GM18873 (cell line): ENCODE measurements around the gene MZT2A.
A peak's percentile ranks its signal among the peaks of the same experiment; 100 is the strongest.
"Not testable (repeated sequence)": the region's sequence is repeated elsewhere in the genome, so short reads cannot be mapped to it uniquely, and the experiment has no call there.

ENCODE experiments used
- ATAC-seq: cut with Tn5 transposase; IDR thresholded peaks from one replicate; pipeline ENCODE4 v1.9.1; 2021; ENCODE audit warnings: mild to moderate bottlenecking, moderate library complexity, moderate number of reproducible peaks; ENCODE audit not compliant: unreplicated experiment, low FRiP score

Gene MZT2A, protein sequence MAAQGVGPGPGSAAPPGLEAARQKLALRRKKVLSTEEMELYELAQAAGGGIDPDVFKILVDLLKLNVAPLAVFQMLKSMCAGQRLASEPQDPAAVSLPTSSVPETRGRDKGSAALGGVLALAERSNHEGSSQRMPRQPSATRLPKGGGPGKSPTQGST

DNA sequence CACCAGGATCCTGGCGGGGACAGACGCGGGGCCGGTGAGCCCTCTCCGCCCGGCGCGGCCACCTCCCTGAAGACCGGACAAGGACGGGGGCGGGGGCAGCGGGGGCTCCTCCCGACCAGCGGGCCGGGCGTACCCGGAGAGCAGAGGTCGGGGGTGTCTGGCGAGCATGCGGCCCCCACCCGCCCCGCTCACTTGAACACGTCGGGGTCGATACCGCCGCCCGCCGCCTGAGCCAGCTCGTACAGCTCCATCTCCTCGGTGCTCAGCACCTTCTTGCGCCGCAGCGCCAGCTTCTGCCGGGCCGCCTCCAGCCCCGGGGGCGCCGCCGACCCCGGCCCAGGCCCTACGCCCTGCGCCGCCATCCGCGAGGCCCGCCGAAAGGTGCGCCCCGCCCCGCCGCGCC is at the start of gene MZT2A:
Gene MZT2A (minus strand): TSS at position 383 of the 403 bp plus-strand sequence. CDS start 21 bp downstream, at position 362.
- peak; percentile 20 for ATAC-seq

DNA sequence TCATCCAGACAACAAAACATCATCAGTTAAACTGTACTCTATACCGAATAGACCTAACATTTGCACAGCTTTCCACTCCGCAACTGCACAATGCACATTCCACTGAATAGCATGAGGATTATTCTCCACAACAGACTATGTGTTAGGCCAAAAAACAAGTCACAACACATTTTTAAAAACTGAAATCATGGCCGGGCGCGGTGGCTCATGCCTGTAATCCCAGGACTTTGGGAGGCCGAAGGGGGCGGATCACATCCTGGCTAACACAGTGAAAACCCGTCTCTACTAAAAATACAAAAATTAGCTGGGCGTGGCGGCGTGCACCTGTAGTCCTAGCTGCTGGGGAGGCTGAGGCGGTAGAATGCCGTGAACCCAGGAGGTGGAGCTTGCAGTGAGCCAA is 46.7 kb upstream of the MZT2A start:
- not testable (repeated sequence) for ATAC-seq

DNA sequence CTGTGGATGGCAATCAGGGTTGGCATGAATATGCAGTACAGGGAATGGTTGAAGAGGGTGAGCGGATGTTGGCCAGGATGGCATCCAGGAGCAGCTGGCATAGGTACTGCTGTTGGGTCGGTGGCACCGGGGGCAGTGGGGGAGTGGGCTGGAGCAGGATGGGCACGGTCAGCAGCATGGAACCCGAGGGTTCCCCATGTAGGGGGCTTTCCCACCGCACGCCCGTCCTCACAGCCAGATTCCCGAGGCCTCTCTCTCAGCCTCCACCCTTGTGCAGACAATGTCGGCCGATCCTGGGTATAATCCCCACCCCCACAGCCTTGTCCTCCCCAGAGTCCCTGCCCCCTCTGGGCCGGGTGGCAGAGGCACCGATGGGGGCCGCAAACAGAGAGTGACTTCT is 44.6 kb upstream of the MZT2A start:
- not testable (repeated sequence) for ATAC-seq

DNA sequence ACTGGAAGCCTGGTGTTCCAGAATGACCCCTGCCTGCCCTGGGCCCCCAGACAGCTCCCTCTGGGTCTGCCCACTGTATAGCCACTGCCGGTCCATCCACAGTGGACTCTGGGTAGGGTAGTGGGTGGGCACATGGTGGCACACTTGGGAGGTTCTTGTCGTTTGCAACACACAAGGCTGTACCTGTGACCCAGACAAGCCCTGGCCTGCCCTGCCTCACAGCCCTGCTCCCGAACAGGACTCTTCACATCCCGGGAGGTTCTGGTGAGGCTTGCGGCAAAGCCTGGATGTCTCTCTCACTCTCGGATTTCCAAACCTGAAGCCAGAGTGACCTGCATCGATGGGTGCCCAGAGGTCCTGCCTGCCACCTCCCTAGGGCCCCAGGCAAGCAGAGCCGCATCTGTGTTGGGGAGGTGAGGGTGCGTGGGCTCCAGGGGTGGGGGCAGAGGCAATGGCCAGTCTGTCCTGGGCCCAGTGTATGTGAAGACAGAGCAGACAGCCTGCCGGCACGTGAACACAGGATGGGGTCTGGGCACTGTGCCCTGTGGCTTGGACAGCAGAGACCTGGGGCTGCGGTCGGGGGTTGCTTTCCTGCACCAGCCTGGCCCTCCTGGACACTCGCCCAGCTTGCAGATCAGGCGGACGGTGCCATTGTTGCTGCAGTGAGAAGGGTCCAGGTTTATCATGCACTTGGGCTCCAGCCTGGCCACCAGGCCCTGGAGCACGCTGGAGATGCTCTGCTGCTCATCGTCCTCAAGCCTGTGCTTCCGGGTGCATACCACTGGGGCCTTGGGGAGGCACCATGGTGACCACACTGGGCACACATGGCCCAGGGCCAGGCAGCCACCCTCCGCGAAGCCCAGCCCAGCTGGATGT is 44.0 kb upstream of the MZT2A start:
- ATAC-seq, result not testable (repeated sequence)

DNA sequence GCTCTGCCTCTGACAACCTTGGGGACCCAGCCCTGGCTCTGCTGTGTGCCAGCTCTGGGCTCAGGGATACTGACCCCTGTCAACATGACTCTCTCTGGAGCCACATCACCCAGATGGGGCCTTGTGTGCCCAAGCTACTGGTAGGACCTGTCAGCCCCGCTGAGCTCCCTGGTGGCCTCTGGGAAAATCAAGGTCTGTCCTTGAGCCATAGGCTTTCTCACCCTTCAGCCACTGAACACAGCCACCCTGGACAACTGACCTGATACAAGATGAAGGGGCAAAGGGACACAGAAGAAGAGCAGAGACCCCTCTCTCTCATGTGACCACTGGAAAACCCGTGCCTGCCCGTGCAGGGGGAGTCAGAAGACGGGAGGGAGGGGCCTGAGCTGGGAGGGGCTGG is 43.3 kb upstream of the MZT2A start:
- ATAC-seq, result no peak

DNA sequence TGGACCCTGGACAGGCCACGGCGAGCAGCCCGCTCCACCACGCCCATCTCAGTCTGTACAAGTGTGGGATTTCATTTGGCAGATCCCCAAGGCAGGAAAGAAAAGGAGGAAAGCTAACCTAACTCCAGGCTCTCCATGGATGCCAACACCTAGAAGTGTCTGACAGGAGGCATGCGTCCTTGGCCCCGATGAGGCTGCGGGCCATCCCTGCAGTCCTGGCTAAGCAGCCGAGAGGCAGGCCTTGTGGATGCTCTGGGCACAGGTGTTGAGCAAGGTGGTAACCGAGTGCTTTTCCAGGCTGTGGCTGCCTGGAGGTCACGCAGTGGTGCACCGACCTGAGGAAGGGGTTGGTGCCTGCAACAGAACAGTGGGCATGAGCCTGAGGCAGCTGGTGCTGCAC is 42.8 kb upstream of the MZT2A start:
- ATAC-seq, result not testable (repeated sequence)

DNA sequence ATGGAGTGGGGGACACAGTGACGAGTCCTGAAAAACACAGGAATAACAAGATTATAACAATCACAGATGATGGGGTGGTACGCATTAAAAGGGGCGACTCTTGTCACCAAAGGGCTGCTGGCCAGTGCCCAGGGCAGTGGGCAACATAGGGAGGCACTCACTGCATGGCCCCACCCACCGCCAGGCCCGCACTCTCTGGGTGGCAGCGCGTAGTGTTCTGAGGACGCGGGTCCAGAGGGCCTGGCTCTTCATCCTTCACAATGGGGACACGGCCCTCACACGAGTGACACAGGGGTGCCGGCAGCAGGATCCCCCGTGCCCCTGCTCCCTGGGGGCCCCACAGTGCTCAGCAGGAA is 42.1 kb upstream of the MZT2A start:
- ATAC-seq, result not testable (repeated sequence)

DNA sequence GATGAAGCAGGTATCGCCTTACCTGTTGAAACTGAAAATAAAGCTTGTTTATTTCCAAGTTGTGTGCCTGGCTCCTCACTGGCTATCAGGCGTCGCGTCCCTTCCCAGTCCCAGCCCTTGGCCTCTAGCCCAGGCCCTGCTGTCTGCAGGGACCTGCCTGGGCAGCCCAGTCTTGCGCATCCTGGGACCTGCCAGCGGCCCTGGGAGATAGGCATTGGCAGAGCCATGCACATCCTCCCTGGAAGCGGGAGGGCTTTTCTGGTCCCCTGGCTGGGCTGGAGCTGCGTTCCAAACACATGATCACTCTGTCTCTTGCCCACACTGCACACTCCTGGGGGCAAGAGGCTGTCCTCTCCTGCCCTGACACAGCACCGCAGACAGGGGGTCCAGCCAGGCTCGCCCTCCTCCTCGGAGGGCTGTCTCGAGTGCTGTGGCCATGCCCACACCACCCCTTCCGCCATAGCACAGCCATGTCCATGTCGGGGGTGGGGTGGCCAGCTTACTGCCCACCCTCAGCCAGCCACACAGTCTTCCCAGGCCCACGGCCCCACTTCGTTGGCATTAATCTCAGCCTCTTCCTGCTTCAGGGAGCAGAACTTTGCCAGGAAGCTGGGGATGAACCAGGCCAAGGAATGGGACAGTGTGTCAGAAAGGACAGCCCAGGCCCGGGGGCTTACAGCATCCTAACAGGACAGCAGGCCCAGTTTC is 41.6 kb upstream of the MZT2A start:
- ATAC-seq, result not testable (repeated sequence)

DNA sequence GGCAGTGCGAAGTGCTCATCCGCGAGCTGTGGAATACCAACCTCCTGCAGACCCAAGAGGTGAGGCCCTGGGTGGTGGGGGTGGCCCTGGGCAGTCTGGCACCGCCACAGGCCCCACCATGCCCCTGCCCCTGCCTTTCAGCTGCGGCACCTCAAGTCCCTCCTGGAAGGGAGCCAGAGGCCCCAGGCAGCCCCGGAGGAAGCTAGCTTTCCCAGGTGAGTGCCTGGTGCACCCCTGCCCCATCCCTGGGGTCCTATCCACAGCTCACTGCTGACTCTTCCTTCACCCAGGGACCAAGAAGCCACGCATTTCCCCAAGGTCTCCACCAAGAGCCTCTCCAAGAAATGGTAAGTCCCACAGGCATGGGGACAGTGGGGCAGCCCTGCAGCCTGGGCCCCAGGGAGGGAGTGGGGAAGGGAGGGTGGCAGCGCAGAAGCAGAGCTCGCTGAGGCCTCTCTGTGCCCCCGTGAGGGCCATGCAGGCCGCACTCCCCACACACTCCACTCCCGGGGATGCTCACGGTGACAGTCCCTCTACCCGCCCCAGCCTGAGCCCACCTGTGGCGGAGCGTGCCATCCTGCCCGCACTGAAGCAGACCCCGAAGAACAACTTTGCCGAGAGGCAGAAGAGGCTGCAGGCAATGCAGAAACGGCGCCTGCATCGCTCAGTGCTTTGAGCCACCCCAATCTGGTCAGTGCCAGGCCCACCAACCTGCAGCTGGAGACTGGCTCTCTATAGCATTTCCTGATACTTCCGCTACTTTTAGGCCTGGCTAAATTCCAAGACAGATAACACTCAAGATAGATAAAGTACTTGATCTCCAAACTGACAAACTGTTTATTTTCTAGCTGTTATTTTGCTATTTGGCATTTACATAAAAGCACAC is 40.8 kb upstream of the MZT2A start:
- not testable (repeated sequence) for ATAC-seq

DNA sequence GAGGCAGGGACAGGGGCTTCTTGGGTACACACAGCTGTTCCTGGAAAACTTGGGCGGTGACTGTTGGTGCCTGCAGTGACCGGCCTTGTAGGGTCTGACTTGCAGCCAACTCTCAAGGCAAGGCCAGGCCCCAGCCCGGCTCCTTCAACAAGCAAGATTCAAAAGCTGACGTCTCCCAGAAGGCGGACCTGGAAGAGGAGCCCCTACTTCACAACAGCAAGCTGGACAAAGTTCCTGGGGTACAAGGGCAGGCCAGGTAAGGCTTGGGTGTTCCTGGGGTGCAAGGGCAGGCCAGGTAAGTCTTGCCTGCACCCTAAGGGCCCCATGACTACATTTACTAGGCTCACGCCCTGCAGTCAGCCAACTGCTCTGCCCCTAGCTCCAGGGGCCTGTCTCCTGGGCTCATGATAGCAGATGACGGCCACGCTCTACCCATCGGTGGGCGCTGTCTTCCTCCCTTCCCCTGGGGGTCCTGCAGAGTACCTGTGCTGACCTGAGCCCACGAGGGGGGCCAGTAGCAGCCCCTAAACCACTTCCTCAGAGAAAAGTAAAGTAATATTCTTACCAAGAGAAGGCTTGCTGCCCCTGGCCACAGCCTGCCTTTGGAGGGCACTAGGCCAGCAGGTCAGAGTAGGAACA is 39.5 kb upstream of the MZT2A start:
- not testable (repeated sequence) for ATAC-seq

DNA sequence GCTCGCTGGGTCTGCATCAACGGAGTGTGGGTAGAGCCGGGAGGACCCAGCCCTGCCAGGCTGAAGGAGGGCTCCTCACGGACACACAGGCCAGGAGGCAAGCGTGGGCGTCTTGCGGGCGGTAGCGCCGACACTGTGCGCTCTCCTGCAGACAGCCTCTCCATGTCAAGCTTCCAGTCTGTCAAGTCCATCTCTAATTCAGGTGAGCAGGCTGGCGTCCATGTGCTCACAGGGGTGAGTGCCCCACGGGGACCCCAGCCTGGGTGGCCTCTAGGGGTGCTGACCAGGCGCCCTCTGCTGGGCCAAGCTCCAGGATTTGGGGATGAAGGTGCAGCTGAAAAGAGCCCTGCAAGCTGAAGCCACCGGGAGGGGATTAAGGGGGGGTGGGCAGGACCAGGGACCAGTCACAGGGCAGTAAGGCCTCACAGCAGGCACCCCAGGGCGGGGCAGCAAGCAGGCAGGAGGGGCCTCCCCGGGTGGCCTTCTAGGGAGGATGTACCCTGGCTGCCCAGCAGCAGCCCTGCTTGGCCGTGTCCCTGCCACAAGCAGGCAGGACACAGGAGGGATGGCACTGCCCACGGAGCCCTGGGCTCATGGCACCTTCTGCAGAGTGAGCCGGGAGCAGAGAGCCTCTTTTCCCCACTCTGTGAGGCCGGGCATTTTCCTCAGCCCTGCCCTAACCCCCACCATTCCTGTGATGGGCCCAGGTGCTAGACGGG is 38.6 kb upstream of the MZT2A start:
- ATAC-seq, result not testable (repeated sequence)

DNA sequence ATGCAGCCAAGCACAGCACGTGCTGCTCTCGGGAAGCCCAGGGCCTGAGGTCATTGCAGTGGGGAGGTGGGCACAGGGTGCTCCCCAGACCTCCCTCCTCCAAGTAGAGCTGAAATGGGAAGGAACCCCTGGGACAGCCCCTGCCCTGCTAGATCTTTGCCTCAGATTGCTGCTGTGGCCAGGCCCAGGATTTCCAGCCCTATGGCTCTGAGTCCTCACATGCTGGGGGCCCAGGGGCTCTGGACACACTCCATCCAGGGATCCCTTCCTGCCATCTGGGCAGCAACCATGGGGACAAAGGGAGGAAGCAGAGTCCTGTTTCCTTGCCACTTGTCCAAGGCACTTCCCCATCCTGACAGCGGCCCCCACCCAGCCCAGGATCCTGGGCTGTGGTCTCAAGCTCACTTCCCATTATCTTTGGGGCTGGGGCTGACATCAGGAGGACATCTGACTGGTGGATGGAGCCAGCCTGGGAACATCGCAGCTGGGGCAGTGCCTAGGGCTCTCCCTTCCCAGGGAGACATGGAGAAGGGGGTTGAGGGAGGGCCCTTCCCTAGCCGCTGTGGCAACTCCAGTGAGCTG is 37.8 kb upstream of the MZT2A start:
- not testable (repeated sequence) for ATAC-seq

DNA sequence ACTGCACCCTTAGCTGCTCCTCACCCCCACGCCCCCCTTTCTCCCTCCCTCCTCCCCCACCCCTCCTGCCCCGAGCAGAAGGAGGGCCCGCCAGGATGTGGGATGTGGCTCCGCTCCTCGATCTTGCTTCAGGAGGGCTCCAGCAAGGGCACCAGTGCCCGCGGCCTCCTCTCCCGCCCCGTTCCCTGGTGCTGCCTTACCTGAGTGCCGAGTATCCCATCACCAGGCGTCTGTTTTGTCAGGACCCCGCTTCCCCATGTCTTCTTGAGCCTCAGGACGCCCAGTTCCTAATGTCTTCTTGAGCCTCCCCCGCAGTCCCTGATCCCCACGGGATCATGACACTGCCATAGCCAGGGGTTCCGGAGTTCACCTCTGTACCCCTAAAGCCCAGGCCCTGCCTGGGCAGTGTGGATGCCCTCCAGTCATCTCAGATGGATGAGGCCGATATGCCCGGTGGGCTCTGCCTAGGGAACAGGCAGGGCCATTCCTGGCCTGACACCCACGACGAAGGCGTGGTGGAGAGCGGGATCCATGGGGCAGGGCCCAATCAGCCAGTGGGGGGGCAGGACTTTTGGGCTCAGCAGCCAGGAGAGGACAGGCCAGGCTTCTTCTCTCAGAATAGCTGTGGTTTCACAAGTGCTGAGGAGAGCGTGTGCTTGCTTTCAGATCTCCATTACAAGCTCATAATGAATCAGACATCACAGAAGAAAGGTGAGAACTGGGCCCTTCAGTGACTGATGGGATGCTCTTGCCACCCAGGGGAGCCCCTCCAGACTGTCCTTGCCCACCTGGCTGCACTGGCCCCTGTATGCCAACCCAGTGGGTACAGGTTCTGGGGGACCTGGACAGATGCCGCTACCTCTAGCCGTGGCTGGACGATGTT is 37.0 kb upstream of the MZT2A start:
- ATAC-seq, result peak; percentile 49

DNA sequence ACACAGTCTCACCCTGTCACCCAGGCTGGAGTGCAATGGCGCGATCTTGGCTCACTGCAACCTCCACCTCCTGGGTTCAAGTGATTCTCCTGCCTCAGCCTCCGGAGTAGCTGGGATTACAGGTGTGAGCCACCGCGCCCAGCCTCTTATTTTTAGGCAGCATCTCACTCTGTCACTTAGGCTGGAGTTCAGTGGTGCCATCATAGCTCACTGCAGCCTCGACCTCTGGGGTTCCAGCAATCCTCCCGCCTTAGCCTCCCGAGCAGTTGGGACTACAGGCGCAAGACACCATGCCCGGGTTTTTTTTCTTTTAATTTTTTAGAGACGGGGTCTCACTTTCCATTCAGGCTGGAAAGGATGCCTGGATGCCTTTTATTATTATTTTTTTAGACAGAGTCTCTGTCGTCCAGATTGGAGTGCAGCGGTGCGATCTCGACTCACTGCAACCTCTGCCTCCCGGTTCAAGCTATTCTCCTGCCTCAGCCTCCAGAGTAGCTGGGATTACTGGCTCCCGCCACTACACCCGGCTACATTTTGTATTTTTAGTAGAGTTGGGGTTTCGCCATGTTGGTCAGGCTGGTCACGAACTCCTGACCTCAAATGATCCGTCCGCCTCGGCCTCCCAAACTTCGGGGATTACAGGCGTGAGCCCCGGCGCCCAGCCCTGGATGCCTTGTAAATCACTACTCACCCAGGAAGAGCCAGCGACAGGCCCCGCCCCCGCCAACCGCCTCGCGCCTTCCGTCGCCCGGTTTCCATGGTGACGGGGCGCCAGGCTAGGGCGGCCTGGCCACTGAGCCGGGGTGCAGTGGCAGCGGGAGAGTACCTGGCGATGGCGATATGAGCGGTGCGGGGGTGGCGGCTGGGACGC is 35.2 kb upstream of the MZT2A start, which contains the start of gene CCDC74A:
Gene CCDC74A (plus strand): TSS at position 758 of the 871 bp plus-strand sequence. CDS start 83 bp downstream, at position 841.
- peak; percentile 86 for ATAC-seq

DNA sequence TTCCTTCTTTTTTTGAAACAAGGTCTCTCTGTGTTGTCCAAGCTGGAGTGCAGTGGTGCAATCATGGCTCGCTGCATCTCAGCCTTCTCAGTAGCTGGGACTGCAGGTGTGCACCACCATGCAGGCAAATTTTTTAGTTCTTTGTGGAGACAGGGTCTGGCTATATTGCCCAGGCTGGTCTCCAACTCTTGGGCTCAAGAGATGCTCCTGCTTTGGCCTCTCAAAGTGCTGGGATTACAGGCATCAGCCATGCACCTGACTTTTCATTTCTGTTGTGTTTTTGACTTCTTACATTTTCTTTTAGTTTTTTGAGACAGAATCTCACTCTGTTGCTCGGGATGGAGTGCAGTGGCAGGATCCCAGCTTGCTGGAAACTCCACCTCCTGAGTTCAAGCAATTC is 33.1 kb upstream of the MZT2A start:
- ATAC-seq, result not testable (repeated sequence)

DNA sequence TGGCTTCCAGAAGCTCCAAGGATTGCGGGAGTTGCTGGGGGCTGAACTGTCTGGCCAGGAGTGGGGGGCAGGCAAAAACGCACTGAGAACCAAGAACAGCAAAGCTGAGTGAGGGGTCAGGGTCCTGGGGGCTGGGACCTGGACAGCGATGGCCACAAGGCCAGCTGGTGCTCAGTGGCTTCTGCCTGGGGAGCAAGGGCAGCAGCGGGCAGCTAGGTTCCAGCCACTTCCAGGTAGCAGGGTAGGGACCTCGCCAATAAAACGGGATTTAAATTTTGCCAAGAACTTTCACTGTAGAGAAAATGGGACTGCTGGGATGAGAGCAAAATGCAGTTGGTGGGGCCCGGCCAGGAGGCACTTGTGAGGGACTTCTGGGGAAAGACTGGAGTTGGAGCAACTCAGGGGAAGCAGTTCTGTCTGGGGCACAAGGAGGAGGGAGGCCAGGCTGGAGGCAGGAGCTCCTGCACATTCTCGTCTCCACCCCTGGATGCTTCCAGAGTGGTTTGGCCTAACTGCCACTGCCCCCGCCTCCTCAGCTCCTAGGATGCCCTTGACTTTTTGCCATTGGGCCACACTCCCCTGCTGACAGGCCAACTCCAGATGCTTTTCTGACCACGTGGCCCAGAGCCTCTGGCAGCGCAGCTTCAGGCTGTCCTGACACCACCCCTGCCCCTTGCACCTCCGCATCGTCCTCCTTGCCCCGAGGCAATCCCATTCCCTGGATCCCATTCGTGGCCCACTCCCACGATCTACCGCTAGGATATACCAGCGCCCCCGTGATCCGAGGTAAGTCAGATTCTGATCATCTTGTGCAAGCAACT is 30.0 kb upstream of the MZT2A start:
- no peak for ATAC-seq
